CD4-positive, alpha-beta memory T cell (primary cell): ENCODE data around the gene NOM1. TPM values are rescaled to one million over a fixed set of nuclear protein-coding genes. Genes with fewer than 3 reads are reported as not detected.

Experiments
- CTCF ChIA-PET: fragments of 350-600 bp; sonication (Branson Sonifier 250); formaldehyde crosslinking; loops from one replicate; lab custom pipeline; 2021; ENCODE audit warnings: inconsistent platforms; ENCODE audit not compliant: partially characterized antibody; lab: Charles Lee
- POLR2A ChIA-PET: fragments of 350-600 bp; sonication (Branson Sonifier 250); formaldehyde crosslinking; loops from one replicate; lab custom pipeline; 2021; ENCODE audit not compliant: partially characterized antibody; lab: Charles Lee
- DNase-seq, 5 donors: peaks; one replicate each; pipeline versions ENCODE4 v3.0.0 to v3.0.0-alpha.2; 2020 to 2022; ENCODE audit warnings: mixed read lengths in 1 of 5
- H3K27ac ChIP-seq: one replicate; pipeline ENCODE4 v1.7.0; 2013; ENCODE audit warnings: low read depth, low read length
- H3K27me3 ChIP-seq: 2 replicates; pipeline ENCODE4 v1.7.0; 2013; ENCODE audit warnings: mild to moderate bottlenecking, low read length, moderate library complexity; ENCODE audit not compliant: insufficient read depth
- H3K36me3 ChIP-seq: 2 replicates; pipeline ENCODE4 v1.7.0; 2013; ENCODE audit warnings: mild to moderate bottlenecking, low read length, moderate library complexity; ENCODE audit not compliant: insufficient read depth
- H3K4me1 ChIP-seq: 2 replicates; pipeline ENCODE4 v1.7.0; 2013; ENCODE audit warnings: mild to moderate bottlenecking, low read length, moderate library complexity; ENCODE audit not compliant: insufficient read depth
- H3K4me3 ChIP-seq, 2 donors: one replicate each; pipeline ENCODE4 v1.7.0; 2013; ENCODE audit warnings: low read length in 2 of 2, mild to moderate bottlenecking in 1 of 2
- H3K9me3 ChIP-seq, 2 donors: one replicate each; pipeline ENCODE4 v1.7.0; 2013; ENCODE audit warnings: low read length in 2 of 2, control low read depth in 1 of 2; ENCODE audit not compliant: control insufficient read depth in 1 of 2
- H3K27ac Mint-ChIP-seq, 7 donors: one replicate each; pipeline ENCODE4 v1.8.0; 2020 to 2021; ENCODE audit warnings: mixed read lengths in 7 of 7, mild to moderate bottlenecking in 6 of 7, inconsistent platforms in 3 of 7, moderate library complexity in 3 of 7
- H3K27me3 Mint-ChIP-seq, 2 donors: one replicate each; pipeline ENCODE4 v1.8.0; 2020 to 2021; ENCODE audit warnings: mixed read lengths in 2 of 2
- H3K36me3 Mint-ChIP-seq, 2 donors: one replicate each; pipeline ENCODE4 v1.8.0; 2020 to 2021; ENCODE audit warnings: mixed read lengths in 2 of 2, inconsistent platforms in 1 of 2, mild to moderate bottlenecking in 1 of 2
- H3K4me1 Mint-ChIP-seq, 4 donors: one replicate each; pipeline ENCODE4 v1.8.0; 2020 to 2021; ENCODE audit warnings: mixed read lengths in 4 of 4, mild to moderate bottlenecking in 1 of 4
- H3K4me3 Mint-ChIP-seq, 8 donors: one replicate each; pipeline ENCODE4 v1.8.0; 2020 to 2021; ENCODE audit warnings: mixed read lengths in 8 of 8, mild to moderate bottlenecking in 7 of 8, moderate library complexity in 6 of 8, inconsistent platforms in 3 of 8
- H3K9me3 Mint-ChIP-seq, 8 donors: one replicate each; pipeline ENCODE4 v1.8.0; 2020 to 2021; ENCODE audit warnings: mixed read lengths in 8 of 8, mild to moderate bottlenecking in 5 of 8, inconsistent platforms in 3 of 8, moderate library complexity in 1 of 8
- intact Hi-C: fragments of 100-400 bp; cut with micrococcal nuclease; formaldehyde crosslinking; loops from one replicate; pipeline ENCODE4 v1.15.1; 2023
- polyA plus RNA-seq, 2 donors: library from polyadenylated mRNA; unstranded; fragments of 300-500 nt; fragmentation: Illumina TruSeq; gene quantifications; one replicate each; pipeline ENCODE4 v1.2.3, GENCODE V29; 2021
- total RNA-seq, 2 experiments: library from RNA; stranded (reverse); gene quantifications; one replicate each; pipeline ENCODE4 v1.2.3, GENCODE V29; 2021

Gene NOM1
- total and polyA plus RNA-seq, 4 experiments from 2014 or later = 0.82 to 32.5 (median 20.6) TPM

GRCh38 chr7:156963472-156963871 is 14.0 kb downstream of the NOM1 start:
- CTCF ChIA-PET = no interaction called here
- peaks cover 70 to 92% of the 10 kb centered on the region in 2 donors for H3K36me3 Mint-ChIP-seq
- H3K9me3 Mint-ChIP-seq = no peaks in the 10 kb centered on the region
- Histone ChIP-seq H3K27me3 (no peaks in the 10 kb centered on the region), H3K4me3 (no peak overlapping the region), H3K27ac (no peak overlapping the region), H3K9me3 (no peaks in the 10 kb centered on the region), H3K36me3 (peaks cover 82% of the 10 kb centered on the region), H3K4me1 (no peaks in the 10 kb centered on the region)
- intact Hi-C loops = no loop called here
- no peak for DNase-seq
- peak overlapping the region in 1 of 7 donors; percentile 65 for H3K27ac Mint-ChIP-seq
- H3K27me3 Mint-ChIP-seq = no peaks in the 10 kb centered on the region
- no peak overlapping the region for H3K4me3 Mint-ChIP-seq
- H3K4me1 Mint-ChIP-seq = peaks cover 0 to 9% (median 1%) of the 10 kb centered on the region in 4 donors
- POLR2A ChIA-PET = no interaction called here

GRCh38 chr7:156964971-156965370 is 15.5 kb downstream of the NOM1 start:
- no peak overlapping the region for H3K4me3 ChIP-seq
- Mint-ChIP-seq H3K27ac (no peak overlapping the region), H3K4me3 (no peak overlapping the region), H3K27me3 (no peaks in the 10 kb centered on the region), H3K36me3 (peaks cover 70 to 92% of the 10 kb centered on the region in 2 donors), H3K9me3 (no peaks in the 10 kb centered on the region), H3K4me1 (peaks cover 0 to 9% (median 1%) of the 10 kb centered on the region in 4 donors)
- ChIA-PET CTCF (interaction anchor here (0.6 to 1.1 kb wide), 2 partner anchors 36 to 285 kb away, joined by 4 to 5 read pairs; no protein-coding TSS in a partner anchor), POLR2A (no interaction called here)
- intact Hi-C loops = no loop called here
- no peak for DNase-seq
- H3K27ac ChIP-seq = no peak overlapping the region
- peaks cover 75% of the 10 kb centered on the region for H3K36me3 ChIP-seq
- no peaks in the 10 kb centered on the region for H3K9me3 ChIP-seq
- H3K4me1 ChIP-seq = no peaks in the 10 kb centered on the region
- no peaks in the 10 kb centered on the region for H3K27me3 ChIP-seq

GRCh38 chr7:156966387-156966786 is 16.9 kb downstream of the NOM1 start:
- no peak overlapping the region for H3K27ac Mint-ChIP-seq
- no peak for DNase-seq
- peaks cover 0 to 8% (median 0%) of the 10 kb centered on the region in 4 donors for H3K4me1 Mint-ChIP-seq
- Histone ChIP-seq H3K9me3 (no peaks in the 10 kb centered on the region), H3K36me3 (peaks cover 64% of the 10 kb centered on the region), H3K4me1 (no peaks in the 10 kb centered on the region), H3K27ac (no peak overlapping the region), H3K4me3 (no peak overlapping the region), H3K27me3 (no peaks in the 10 kb centered on the region)
- H3K27me3 Mint-ChIP-seq = no peaks in the 10 kb centered on the region
- H3K9me3 Mint-ChIP-seq = no peaks in the 10 kb centered on the region
- ChIA-PET POLR2A (no interaction called here), CTCF (no interaction called here)
- H3K36me3 Mint-ChIP-seq = peaks cover 56 to 81% of the 10 kb centered on the region in 2 donors
- no peak overlapping the region for H3K4me3 Mint-ChIP-seq
- intact Hi-C loops = no loop called here

GRCh38 chr7:156968183-156968582 is 18.7 kb downstream of the NOM1 start:
- Histone ChIP-seq H3K36me3 (peaks cover 48% of the 10 kb centered on the region), H3K9me3 (no peaks in the 10 kb centered on the region), H3K4me3 (no peak overlapping the region), H3K4me1 (no peaks in the 10 kb centered on the region), H3K27me3 (no peaks in the 10 kb centered on the region), H3K27ac (no peak overlapping the region)
- POLR2A ChIA-PET = interaction anchor here (1.1 kb wide), 1 partner anchor 25 kb away, joined by 3 read pairs; no protein-coding TSS in a partner anchor
- no peaks in the 10 kb centered on the region for H3K4me1 Mint-ChIP-seq
- intact Hi-C loops = no loop called here
- H3K4me3 Mint-ChIP-seq = no peak overlapping the region
- CTCF ChIA-PET = interaction anchor here (1.2 to 2.7 kb wide), 3 partner anchors 11 to 305 kb away, joined by 3 to 9 read pairs (median 7); no protein-coding TSS in a partner anchor
- peaks cover 49 to 71% of the 10 kb centered on the region in 2 donors for H3K36me3 Mint-ChIP-seq
- no peak for DNase-seq
- H3K9me3 Mint-ChIP-seq = no peaks in the 10 kb centered on the region
- no peaks in the 10 kb centered on the region for H3K27me3 Mint-ChIP-seq
- no peak overlapping the region for H3K27ac Mint-ChIP-seq

- no peaks in the 10 kb centered on the region for H3K9me3 Mint-ChIP-seq
- intact Hi-C loops = loop anchor here (2.0 to 10.0 kb wide), 4 partner anchors 61 to 417 kb away; no protein-coding TSS in a partner anchor
- no peak overlapping the region for H3K4me3 Mint-ChIP-seq
- H3K4me1 Mint-ChIP-seq = no peaks in the 10 kb centered on the region
- Histone ChIP-seq H3K36me3 (peaks cover 30% of the 10 kb centered on the region), H3K27me3 (no peaks in the 10 kb centered on the region), H3K4me1 (no peaks in the 10 kb centered on the region), H3K4me3 (no peak overlapping the region), H3K27ac (no peak overlapping the region), H3K9me3 (no peaks in the 10 kb centered on the region)
- ChIA-PET CTCF (interaction anchor here (0.7 to 2.7 kb wide), 5 partner anchors 9 to 369 kb away, joined by 3 to 9 read pairs (median 7); no protein-coding TSS in a partner anchor), POLR2A (no interaction called here)
- peak overlapping the region in 1 of 7 donors; percentile 67 for H3K27ac Mint-ChIP-seq
- peaks cover 44 to 55% of the 10 kb centered on the region in 2 donors for H3K36me3 Mint-ChIP-seq
- no peaks in the 10 kb centered on the region for H3K27me3 Mint-ChIP-seq
- peak in 4 of 5 donors; percentile 12 to 27 (median 24) for DNase-seq
Measured at GRCh38 chr7:156969972-156970420, 20.5 kb downstream of the NOM1 start.

- no peaks in the 10 kb centered on the region for H3K27me3 ChIP-seq
- Mint-ChIP-seq H3K9me3 (peaks cover 0 to 20% (median 10%) of the 10 kb centered on the region in 8 donors), H3K27me3 (no peaks in the 10 kb centered on the region), H3K4me3 (no peak overlapping the region), H3K36me3 (peaks cover 21 to 35% of the 10 kb centered on the region in 2 donors), H3K27ac (no peak overlapping the region), H3K4me1 (peaks cover 0 to 1% (median 0%) of the 10 kb centered on the region in 4 donors)
- no peak overlapping the region for H3K4me3 ChIP-seq
- H3K36me3 ChIP-seq = peaks cover 5% of the 10 kb centered on the region
- H3K4me1 ChIP-seq = no peaks in the 10 kb centered on the region
- H3K27ac ChIP-seq = no peak overlapping the region
- intact Hi-C loops = loop anchor here (10.0 kb wide), 1 partner anchor 139 kb away; no protein-coding TSS in a partner anchor
- DNase-seq = no peak
- CTCF ChIA-PET = no interaction called here
- H3K9me3 ChIP-seq = no peaks in the 10 kb centered on the region
- POLR2A ChIA-PET = interaction anchor here (1.0 kb wide), 1 partner anchor 274 kb away, joined by 3 read pairs; no protein-coding TSS in a partner anchor
Measured at GRCh38 chr7:156975620-156976019, 26.1 kb downstream of the NOM1 start.

- Mint-ChIP-seq H3K27me3 (no peaks in the 10 kb centered on the region), H3K9me3 (peaks cover 0 to 20% (median 10%) of the 10 kb centered on the region in 8 donors), H3K4me1 (peaks cover 0 to 1% (median 0%) of the 10 kb centered on the region in 4 donors), H3K36me3 (peaks cover 11 to 34% of the 10 kb centered on the region in 2 donors), H3K27ac (no peak overlapping the region), H3K4me3 (no peak overlapping the region)
- ChIA-PET CTCF (interaction anchor here (2.3 kb wide), 1 partner anchor 10 kb away, joined by 9 read pairs; no protein-coding TSS in a partner anchor), POLR2A (no interaction called here)
- H3K4me1 ChIP-seq = no peaks in the 10 kb centered on the region
- H3K27me3 ChIP-seq = no peaks in the 10 kb centered on the region
- DNase-seq = no peak
- no peak overlapping the region for H3K27ac ChIP-seq
- no peaks in the 10 kb centered on the region for H3K9me3 ChIP-seq
- intact Hi-C loops = loop anchor here (10.0 kb wide), 1 partner anchor 136 kb away; no protein-coding TSS in a partner anchor
- no peaks in the 10 kb centered on the region for H3K36me3 ChIP-seq
- H3K4me3 ChIP-seq = no peak overlapping the region
Measured at GRCh38 chr7:156979007-156979606, 29.6 kb downstream of the NOM1 start.
